ENCODE results near the gene DNPEP.

GRCh38 chr2:219384859-219385258, 2.9 kb downstream of the DNPEP start:
- no peak for TF ChIP-seq SPI1 (IDR thresholded peaks at IDR 0.05; ENCODE audit: borderline replicate concordance, low read depth)
- no peak for TF ChIP-seq CTCF (IDR thresholded peaks at IDR 0.05; ENCODE audit: insufficient read depth, low read length)

Measured in HL-60 (cell line).